Measurements from ENCODE around the gene PSMA6.

- TF ChIP-seq EZH2 (IDR thresholded peaks at IDR 0.05), result no peak
- TF ChIP-seq, protein P1, sequence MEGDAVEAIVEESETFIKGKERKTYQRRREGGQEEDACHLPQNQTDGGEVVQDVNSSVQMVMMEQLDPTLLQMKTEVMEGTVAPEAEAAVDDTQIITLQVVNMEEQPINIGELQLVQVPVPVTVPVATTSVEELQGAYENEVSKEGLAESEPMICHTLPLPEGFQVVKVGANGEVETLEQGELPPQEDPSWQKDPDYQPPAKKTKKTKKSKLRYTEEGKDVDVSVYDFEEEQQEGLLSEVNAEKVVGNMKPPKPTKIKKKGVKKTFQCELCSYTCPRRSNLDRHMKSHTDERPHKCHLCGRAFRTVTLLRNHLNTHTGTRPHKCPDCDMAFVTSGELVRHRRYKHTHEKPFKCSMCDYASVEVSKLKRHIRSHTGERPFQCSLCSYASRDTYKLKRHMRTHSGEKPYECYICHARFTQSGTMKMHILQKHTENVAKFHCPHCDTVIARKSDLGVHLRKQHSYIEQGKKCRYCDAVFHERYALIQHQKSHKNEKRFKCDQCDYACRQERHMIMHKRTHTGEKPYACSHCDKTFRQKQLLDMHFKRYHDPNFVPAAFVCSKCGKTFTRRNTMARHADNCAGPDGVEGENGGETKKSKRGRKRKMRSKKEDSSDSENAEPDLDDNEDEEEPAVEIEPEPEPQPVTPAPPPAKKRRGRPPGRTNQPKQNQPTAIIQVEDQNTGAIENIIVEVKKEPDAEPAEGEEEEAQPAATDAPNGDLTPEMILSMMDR (IDR thresholded peaks at IDR 0.05), result no peak
These were observed at the start of gene PSMA6 for GRCh38 chr14:35292051-35292769.

Measured in neural progenitor cell (in vitro differentiated cells).